ENCODE data around the gene PPM1H.

DNA sequence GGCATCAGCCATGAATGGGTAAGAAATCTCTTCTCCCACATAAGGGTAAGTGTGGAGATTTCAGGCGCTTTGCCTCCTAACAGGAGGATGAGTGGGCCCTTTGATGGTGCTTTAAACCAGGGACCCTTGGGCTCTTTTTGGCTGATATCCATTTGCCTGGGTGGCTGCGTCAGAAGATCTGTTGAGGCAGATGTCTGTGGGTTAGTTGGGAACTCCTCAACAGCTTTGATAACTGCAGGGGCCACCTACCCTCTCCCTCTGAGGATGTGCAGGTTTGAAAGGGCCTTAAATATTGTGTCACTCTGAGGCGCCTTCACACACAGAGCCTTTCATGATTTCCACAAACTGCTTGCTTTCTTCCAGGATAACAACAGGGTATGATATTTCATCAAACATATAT is 210.7 kb downstream of the PPM1H start:
- TF ChIP-seq, protein P1, sequence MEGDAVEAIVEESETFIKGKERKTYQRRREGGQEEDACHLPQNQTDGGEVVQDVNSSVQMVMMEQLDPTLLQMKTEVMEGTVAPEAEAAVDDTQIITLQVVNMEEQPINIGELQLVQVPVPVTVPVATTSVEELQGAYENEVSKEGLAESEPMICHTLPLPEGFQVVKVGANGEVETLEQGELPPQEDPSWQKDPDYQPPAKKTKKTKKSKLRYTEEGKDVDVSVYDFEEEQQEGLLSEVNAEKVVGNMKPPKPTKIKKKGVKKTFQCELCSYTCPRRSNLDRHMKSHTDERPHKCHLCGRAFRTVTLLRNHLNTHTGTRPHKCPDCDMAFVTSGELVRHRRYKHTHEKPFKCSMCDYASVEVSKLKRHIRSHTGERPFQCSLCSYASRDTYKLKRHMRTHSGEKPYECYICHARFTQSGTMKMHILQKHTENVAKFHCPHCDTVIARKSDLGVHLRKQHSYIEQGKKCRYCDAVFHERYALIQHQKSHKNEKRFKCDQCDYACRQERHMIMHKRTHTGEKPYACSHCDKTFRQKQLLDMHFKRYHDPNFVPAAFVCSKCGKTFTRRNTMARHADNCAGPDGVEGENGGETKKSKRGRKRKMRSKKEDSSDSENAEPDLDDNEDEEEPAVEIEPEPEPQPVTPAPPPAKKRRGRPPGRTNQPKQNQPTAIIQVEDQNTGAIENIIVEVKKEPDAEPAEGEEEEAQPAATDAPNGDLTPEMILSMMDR (IDR thresholded peaks at IDR 0.05 in 4 of 5, conservative IDR thresholded peaks at IDR 0.05 in 1 of 5) = no peak
- no peak for TF ChIP-seq POLR2A (IDR thresholded peaks at IDR 0.05)

Measured in gastrocnemius medialis (tissue), 4 donors.